GM23338 (cell line): Measurements from ENCODE around the gene SV2C. TPM values are rescaled to one million over a fixed set of nuclear protein-coding genes. Genes with fewer than 3 reads are reported as not detected.

Source experiments
- ATAC-seq: fragments of 200-7000 bp; cut with Tn5 transposase; 3 replicates; pipeline ENCODE4 v1.9.1; 2020
- DNase-seq: peaks from one replicate; pipeline ENCODE4 v3.0.0-alpha.2; 2015; ENCODE audit warnings: low spot score
- H2AFZ ChIP-seq: fragments of 200-600 bp; sonication (generic); 2 replicates; pipeline ENCODE4 v1.8.0; 2016; ENCODE audit warnings: antibody characterized with exemption, mild to moderate bottlenecking, moderate library complexity
- H3F3A ChIP-seq: fragments of 200-600 bp; sonication (generic); replicated peaks from 2 replicates; pipeline ENCODE4 v1.8.0; 2017; ENCODE audit warnings: antibody characterized with exemption, mixed run types, low read depth
- H3K27ac ChIP-seq: fragments of 200-600 bp; sonication (generic); 2 replicates; pipeline ENCODE4 v1.6.1; 2016; ENCODE audit warnings: low read depth
- H3K27me3 ChIP-seq: fragments of 200-600 bp; sonication (generic); 2 replicates; pipeline ENCODE4 v1.8.0; 2016; ENCODE audit warnings: mild to moderate bottlenecking, mixed run types, moderate library complexity; ENCODE audit not compliant: insufficient read depth
- H3K36me3 ChIP-seq: fragments of 200-600 bp; sonication (generic); 2 replicates; pipeline ENCODE4 v1.8.0; 2016; ENCODE audit warnings: mild to moderate bottlenecking; ENCODE audit not compliant: insufficient read depth
- H3K4me1 ChIP-seq: fragments of 200-600 bp; sonication (generic); 2 replicates; pipeline ENCODE4 v1.8.0; 2016; ENCODE audit warnings: mild to moderate bottlenecking, moderate library complexity; ENCODE audit not compliant: insufficient read depth
- H3K4me2 ChIP-seq: fragments of 200-600 bp; sonication (generic); 2 replicates; pipeline ENCODE4 v1.7.1; 2017; ENCODE audit warnings: mixed run types
- H3K4me3 ChIP-seq: fragments of 200-600 bp; sonication (generic); 2 replicates; pipeline ENCODE4 v1.6.1; 2016; ENCODE audit warnings: mixed run types
- H3K79me2 ChIP-seq: fragments of 200-600 bp; sonication (generic); replicated peaks from 2 replicates; pipeline ENCODE4 v1.8.0; 2017; ENCODE audit warnings: mild to moderate bottlenecking; ENCODE audit not compliant: insufficient read depth
- H3K9me2 ChIP-seq: fragments of 200-600 bp; sonication (generic); 2 replicates; pipeline ENCODE4 v1.8.0; 2017; ENCODE audit not compliant: insufficient read depth
- H4K20me1 ChIP-seq: fragments of 200-600 bp; sonication (generic); replicated peaks from 2 replicates; pipeline ENCODE4 v1.8.0; 2017; ENCODE audit warnings: mild to moderate bottlenecking; ENCODE audit not compliant: insufficient read depth
- H3K27ac Mint-ChIP-seq: 2 replicates; pipeline ENCODE4 v1.8.0; 2020; ENCODE audit warnings: inconsistent platforms, mild to moderate bottlenecking, moderate library complexity, mixed read lengths
- H3K27me3 Mint-ChIP-seq: 3 replicates; pipeline ENCODE4 v1.8.0; 2022; ENCODE audit warnings: low read depth, mild to moderate bottlenecking, moderate library complexity, mixed read lengths, inconsistent platforms; ENCODE audit not compliant: insufficient read depth, poor library complexity
- H3K36me3 Mint-ChIP-seq: 3 replicates; pipeline ENCODE4 v1.8.0; 2021; ENCODE audit warnings: low read depth, mild to moderate bottlenecking, inconsistent platforms, moderate library complexity, mixed read lengths
- H3K4me1 Mint-ChIP-seq: 3 replicates; pipeline ENCODE4 v1.8.0; 2020; ENCODE audit warnings: mild to moderate bottlenecking, inconsistent platforms, mixed read lengths
- H3K4me3 Mint-ChIP-seq: 3 replicates; pipeline ENCODE4 v1.8.0; 2021; ENCODE audit warnings: moderate library complexity, mild to moderate bottlenecking, inconsistent platforms, mixed read lengths
- H3K9me3 Mint-ChIP-seq: 3 replicates; pipeline ENCODE4 v1.8.0; 2020; ENCODE audit warnings: moderate library complexity, mild to moderate bottlenecking, inconsistent platforms, mixed read lengths
- JUNB ChIP-seq: IDR thresholded peaks from one replicate; pipeline ENCODE4 v1.6.1; 2016; ENCODE audit warnings: antibody characterized with exemption; ENCODE audit not compliant: unreplicated experiment
- NANOG ChIP-seq: IDR thresholded peaks from 2 replicates; pipeline ENCODE4 v1.6.1; 2016; ENCODE audit warnings: antibody characterized with exemption, borderline replicate concordance
- POLR2AphosphoS5 ChIP-seq: IDR thresholded peaks from 2 replicates; pipeline ENCODE4 v1.6.1; 2016; ENCODE audit warnings: antibody characterized with exemption, low read depth
- STAT1 ChIP-seq: IDR thresholded peaks from one replicate; pipeline ENCODE4 v1.6.1; 2016; ENCODE audit warnings: antibody characterized with exemption; ENCODE audit not compliant: unreplicated experiment
- ZNF331 ChIP-seq: fragments of 250-450 bp; sonication (Bioruptor Pico); IDR thresholded peaks from 2 replicates; pipeline ENCODE4 v1.5.0; 2020; ENCODE audit warnings: low read depth, mild to moderate bottlenecking, moderate library complexity
- ZNF462 ChIP-seq: fragments of 250-450 bp; sonication (Bioruptor Pico); IDR thresholded peaks from 2 replicates; pipeline ENCODE4 v1.5.0; 2020; ENCODE audit warnings: mild to moderate bottlenecking, moderate library complexity
- polyA plus RNA-seq: library from polyadenylated mRNA; unstranded; fragments of >200 nt; fragmentation: Nextera tagmentation; extraction: Ambion mirVana; gene quantifications from 2 replicates; pipeline ENCODE4 v1.2.1, GENCODE V29; 2016
- total RNA-seq: library from RNA; depleted of rRNA; stranded (reverse); fragments of >200 nt; shearing (Covaris generic); gene quantifications from 2 replicates; pipeline ENCODE4 v1.2.3, GENCODE V29; 2014
- TF ChIP-seq, protein P1 (sequence below): IDR thresholded peaks from 2 replicates; pipeline ENCODE4 v1.6.1; 2016; ENCODE audit warnings: antibody characterized with exemption

The SV2C gene
- total and polyA plus RNA-seq, 2 experiments from 2014 or later = 0.05 to 0.07 TPM

- TF ChIP-seq ZNF462 (CRISPR knock-in tag) = no peak
- TF ChIP-seq ZNF331 (CRISPR knock-in tag) = no peak
- TF ChIP-seq JUNB = no peak
Measured at GRCh38 chr5:76251656-76252055, 168.5 kb downstream of the SV2C start (continued).

DNA sequence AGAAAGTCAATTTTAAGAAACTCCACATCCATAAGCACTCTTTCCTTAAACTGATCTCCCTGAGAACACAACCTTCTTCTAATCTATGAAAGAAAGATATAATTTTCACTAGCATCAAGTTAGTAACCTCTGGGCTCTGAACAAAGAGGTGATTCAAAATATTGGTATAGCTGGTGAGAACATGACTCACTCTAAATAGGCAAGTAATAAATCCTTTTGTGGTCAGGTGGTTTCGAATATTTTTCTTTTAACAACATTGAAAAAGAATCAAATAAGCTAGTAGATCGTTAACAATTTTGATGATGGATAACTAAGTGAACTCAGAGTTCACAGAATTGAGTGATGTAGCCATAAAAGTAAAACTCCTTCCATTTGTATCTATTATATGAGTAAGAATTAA is 169.3 kb downstream of the SV2C start:
- Histone ChIP-seq H3K36me3 (no peaks in the 10 kb centered on the region), H4K20me1 (no peaks in the 10 kb centered on the region), H3F3A (no peaks in the 10 kb centered on the region), H3K4me2 (no peak overlapping the region), H3K79me2 (no peaks in the 10 kb centered on the region), H2AFZ (no peak overlapping the region), H3K9me2 (no peaks in the 10 kb centered on the region; the same call in 1 of the 2 replicates), H3K27me3 (no peaks in the 10 kb centered on the region), H3K27ac (no peak overlapping the region), H3K4me1 (peaks cover 5% of the 10 kb centered on the region; the same call in 1 of the 2 replicates), H3K4me3 (no peak overlapping the region)
- peaks cover 8% of the 10 kb centered on the region; the same call in 1 of the 3 replicates for H3K4me1 Mint-ChIP-seq
- H3K9me3 Mint-ChIP-seq = no peaks in the 10 kb centered on the region; the same call in 2 of the 3 replicates
- no peak overlapping the region for H3K4me3 Mint-ChIP-seq
- no peaks in the 10 kb centered on the region for H3K36me3 Mint-ChIP-seq
- no peak for DNase-seq
- no peaks in the 10 kb centered on the region for H3K27me3 Mint-ChIP-seq
- no peak overlapping the region for H3K27ac Mint-ChIP-seq
- no peak for ATAC-seq
- TF ChIP-seq JUNB (no peak), STAT1 (no peak), ZNF462 (CRISPR knock-in tag) (no peak), NANOG (no peak), POLR2AphosphoS5 (no peak)
- TF ChIP-seq, protein P1, sequence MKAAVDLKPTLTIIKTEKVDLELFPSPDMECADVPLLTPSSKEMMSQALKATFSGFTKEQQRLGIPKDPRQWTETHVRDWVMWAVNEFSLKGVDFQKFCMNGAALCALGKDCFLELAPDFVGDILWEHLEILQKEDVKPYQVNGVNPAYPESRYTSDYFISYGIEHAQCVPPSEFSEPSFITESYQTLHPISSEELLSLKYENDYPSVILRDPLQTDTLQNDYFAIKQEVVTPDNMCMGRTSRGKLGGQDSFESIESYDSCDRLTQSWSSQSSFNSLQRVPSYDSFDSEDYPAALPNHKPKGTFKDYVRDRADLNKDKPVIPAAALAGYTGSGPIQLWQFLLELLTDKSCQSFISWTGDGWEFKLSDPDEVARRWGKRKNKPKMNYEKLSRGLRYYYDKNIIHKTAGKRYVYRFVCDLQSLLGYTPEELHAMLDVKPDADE = no peak
